B cell (primary cell): ENCODE measurements around the gene MYH3. TPM values are rescaled to one million over a fixed set of nuclear protein-coding genes. Genes with fewer than 3 reads are reported as not detected.
"Not testable (repeated sequence)": the region's sequence is repeated elsewhere in the genome, so short reads cannot be mapped to it uniquely, and the experiment has no call there.

Experiments
- ATAC-seq: fragments of 200-7000 bp; cut with Tn5 transposase; one replicate; pipeline ENCODE4 v1.10.0; 2021; ENCODE audit warnings: low read depth, mild to moderate bottlenecking, moderate number of reproducible peaks, moderate library complexity
- CTCF ChIA-PET: fragments of 350-600 bp; sonication (Branson Sonifier 250); formaldehyde crosslinking; loops from one replicate; lab custom pipeline; 2021; ENCODE audit warnings: antibody characterized with exemption, inconsistent platforms; lab: Charles Lee
- POLR2A ChIA-PET: fragments of 350-600 bp; sonication (Branson Sonifier 250); formaldehyde crosslinking; loops from one replicate; lab custom pipeline; 2021; ENCODE audit warnings: antibody characterized with exemption; lab: Charles Lee
- DNase-seq: peaks from one replicate; pipeline ENCODE4 v3.0.0; 2013
- H2AFZ ChIP-seq: 2 replicates; pipeline ENCODE4 v1.6.1; 2012; ENCODE audit warnings: mild to moderate bottlenecking, low read depth, low read length; ENCODE audit not compliant: insufficient read depth, poor library complexity, severe bottlenecking
- H3K27ac ChIP-seq, 2 donors: 1 replicate in 1 of 2; 2 replicates in 1 of 2; pipeline ENCODE4 v1.5.1; 2012 to 2013; ENCODE audit warnings: low read length in 2 of 2, mild to moderate bottlenecking in 2 of 2, moderate library complexity in 1 of 2
- H3K27me3 ChIP-seq, 4 experiments: fragments of 200-600 bp in 1 of 4; sonication (generic) in 1 of 4; replicated peaks in 1 of 4; 1 replicate in 2 of 4; 2 replicates in 2 of 4; pipeline versions ENCODE4 v1.6.1 to v1.7.0; 2013 to 2016; ENCODE audit warnings: low read length in 3 of 4, mild to moderate bottlenecking in 2 of 4, mixed read lengths in 1 of 4, moderate library complexity in 1 of 4; ENCODE audit not compliant: insufficient read depth in 4 of 4, control insufficient read depth in 3 of 4; ENCODE audit errors: control extremely low read depth in 1 of 4
- H3K36me3 ChIP-seq, 2 experiments: replicated peaks in 1 of 2; 1 replicate in 1 of 2; 2 replicates in 1 of 2; pipeline versions ENCODE4 v1.6.1 to v1.7.1; 2013; ENCODE audit warnings: low read length in 1 of 2; ENCODE audit not compliant: insufficient read depth in 2 of 2, control insufficient read depth in 1 of 2; ENCODE audit errors: control extremely low read depth in 1 of 2, extremely low read depth in 1 of 2
- H3K4me1 ChIP-seq, 2 donors: fragments of 200-600 bp in 1 of 2; sonication (generic) in 1 of 2; 1 replicate in 1 of 2; 2 replicates in 1 of 2; pipeline versions ENCODE4 v1.5.1 to v1.6.1; 2013 to 2017; ENCODE audit warnings: low read length in 2 of 2; ENCODE audit not compliant: control insufficient read depth in 2 of 2, insufficient read depth in 2 of 2
- H3K4me2 ChIP-seq: replicated peaks from 2 replicates; pipeline ENCODE3; 2012; ENCODE audit warnings: mild to moderate bottlenecking, low read depth, low read length; ENCODE audit not compliant: poor library complexity, severe bottlenecking
- H3K4me3 ChIP-seq, 5 experiments: fragments of 200-600 bp in 1 of 5; sonication (generic) in 1 of 5; 1 replicate in 3 of 5; 2 replicates in 2 of 5; pipeline versions ENCODE4 v1.5.1 to v1.7.0; 2011 to 2016; ENCODE audit warnings: low read length in 4 of 5, mild to moderate bottlenecking in 4 of 5, low read depth in 2 of 5, control low read depth in 1 of 5, moderate library complexity in 1 of 5; ENCODE audit not compliant: insufficient read depth in 1 of 5; ENCODE audit errors: control extremely low read depth in 1 of 5, extremely low read depth in 1 of 5
- H3K79me2 ChIP-seq: fragments of 200-600 bp; sonication (generic); one replicate; pipeline ENCODE4 v1.6.0; 2016; ENCODE audit warnings: low read length; ENCODE audit not compliant: control insufficient read depth, insufficient read depth
- H3K9ac ChIP-seq: fragments of 200-600 bp; sonication (generic); 2 replicates; pipeline ENCODE4 v1.6.1; 2017; ENCODE audit warnings: mild to moderate bottlenecking, low read length, moderate library complexity
- H3K9me3 ChIP-seq, 3 donors: one replicate each; pipeline versions ENCODE4 v1.6.1 to v1.7.1; 2013; ENCODE audit warnings: low read length in 2 of 3; ENCODE audit not compliant: control insufficient read depth in 2 of 3, insufficient read depth in 1 of 3; ENCODE audit errors: control extremely low read depth in 1 of 3
- H4K20me1 ChIP-seq: 2 replicates; pipeline ENCODE4 v1.6.0; 2012; ENCODE audit warnings: mild to moderate bottlenecking, low read length; ENCODE audit not compliant: insufficient read depth, control insufficient read depth, poor library complexity, severe bottlenecking
- H3K27ac Mint-ChIP-seq: one replicate; pipeline ENCODE4 v1.8.0; 2021; ENCODE audit warnings: mixed read lengths
- H3K27me3 Mint-ChIP-seq: one replicate; pipeline ENCODE4 v1.8.0; 2021; ENCODE audit warnings: mixed read lengths
- H3K4me1 Mint-ChIP-seq: one replicate; pipeline ENCODE4 v1.8.0; 2021; ENCODE audit warnings: mixed read lengths
- H3K4me3 Mint-ChIP-seq: one replicate; pipeline ENCODE4 v1.8.0; 2021; ENCODE audit warnings: mixed read lengths
- H3K9me3 Mint-ChIP-seq: one replicate; pipeline ENCODE4 v1.8.0; 2022; ENCODE audit warnings: mixed read lengths; ENCODE audit not compliant: insufficient read depth
- EZH2 ChIP-seq: IDR thresholded peaks from 2 replicates; pipeline ENCODE4 v1.6.1; 2012; ENCODE audit warnings: borderline replicate concordance, low read depth, mild to moderate bottlenecking, moderate library complexity, low read length; ENCODE audit not compliant: insufficient read depth, poor library complexity, severe bottlenecking
- WGBS: methylation state at CpG from one replicate; pipeline ENCODE4 v1.1.5; 2013; ENCODE audit warnings: missing lambda C conversion rate; ENCODE audit not compliant: insufficient coverage; 5-methylcytosine and 5-hydroxymethylcytosine counted together
- intact Hi-C: fragments of 100-400 bp; cut with micrococcal nuclease; formaldehyde crosslinking; loops from one replicate; pipeline ENCODE4 v1.10.0; 2022
- polyA plus RNA-seq: library from polyadenylated mRNA; depleted of rRNA; stranded (reverse); fragments of >200 nt; gene quantifications from 2 replicates; pipeline ENCODE4 v1.2.3, GENCODE V29; 2012
- total RNA-seq, 2 donors: library from RNA; stranded (reverse); fragments of 120-200 nt in 1 of 2; gene quantifications; 1 replicate in 1 of 2; 2 replicates in 1 of 2; pipeline versions ENCODE4 v1.2.3 to v1.2.4, GENCODE V29; 2013 to 2022
- TF ChIP-seq, protein P1 (sequence below): fragments of 200-600 bp; IDR thresholded peaks from one replicate; pipeline ENCODE4 v1.8.0; 2022; ENCODE audit warnings: antibody characterized with exemption, mild to moderate bottlenecking

Gene MYH3
- total and polyA plus RNA-seq, 2 donors (not counting 1 experiment from before 2014, with no cell fraction given): 9.4 to 10.9 TPM

DNA sequence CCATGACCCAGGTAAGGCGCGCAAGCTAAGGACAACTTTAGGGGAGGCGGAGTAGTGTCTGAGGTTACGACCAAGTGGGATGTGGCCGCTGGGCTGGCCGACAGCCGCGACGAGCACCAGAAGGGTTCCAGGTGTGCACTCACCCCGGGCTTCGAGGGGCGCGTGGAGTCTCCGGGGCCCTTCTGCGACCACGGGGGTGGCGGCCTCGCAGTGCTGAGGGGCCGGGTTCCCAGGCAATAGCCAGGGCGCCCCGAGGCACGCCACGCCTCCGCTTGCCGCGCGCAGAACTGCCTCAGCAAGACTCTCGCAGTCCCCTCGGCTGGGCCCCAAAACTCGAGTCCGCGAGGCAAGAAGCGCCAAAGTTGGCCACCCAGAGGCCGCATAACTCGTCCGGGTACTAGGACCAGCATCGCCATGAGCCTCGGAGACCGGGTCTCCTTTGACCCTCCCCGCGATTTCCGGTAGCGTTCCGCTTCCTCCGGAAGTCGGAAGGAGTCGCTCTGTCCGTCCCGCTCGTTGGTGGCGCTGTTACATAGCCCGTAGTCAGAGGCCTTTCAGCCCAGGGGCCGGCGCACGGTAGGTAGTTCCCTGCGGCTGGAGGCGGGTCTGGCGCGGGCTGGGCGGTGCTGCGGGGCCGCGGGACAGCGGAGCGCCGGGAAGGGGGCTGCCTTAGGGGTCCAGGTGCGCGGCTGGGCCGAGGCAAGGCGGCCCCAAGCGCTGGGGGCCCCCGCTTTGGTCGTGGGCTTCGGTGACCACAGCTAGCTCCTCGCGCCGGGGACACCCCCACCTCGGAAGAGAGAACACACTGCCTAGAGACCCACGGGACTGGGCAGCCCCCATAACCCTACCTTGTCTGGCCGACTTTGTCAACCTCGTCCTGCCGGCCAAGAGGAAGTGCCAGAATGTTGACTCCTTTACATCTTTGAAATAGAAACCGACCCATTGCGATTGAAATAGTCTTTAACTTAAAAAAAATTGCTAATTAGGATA lies 40.3 kb upstream of the MYH3 start, which contains the start of the genes ADPRM and SCO1:
ADPRM (plus strand) TSS at position 503 of the 990 bp plus-strand sequence. CDS start 7,333 bp downstream, outside the sequence.
SCO1 (minus strand) TSS at position 442 of the 990 bp plus-strand sequence; CDS start at position 416, 26 bp downstream.
- Mint-ChIP-seq H3K4me1 (peaks cover 47% of the 10 kb centered on the region), H3K27ac (peak within 1 kb of the TSS; percentile 96), H3K27me3 (no peaks in the 10 kb centered on the region), H3K9me3 (no peaks in the 10 kb centered on the region), H3K4me3 (peak within 1 kb of the TSS; percentile 93)
- ATAC-seq: peak; percentile 96
- Histone ChIP-seq H2AFZ (peak within 1 kb of the TSS; percentile 95), H3K4me3 (peak within 1 kb of the TSS; percentile 78 to 91 (median 84)), H3K4me2 (peak within 1 kb of the TSS; percentile 90), H3K4me1 (peaks cover 28 to 46% of the 10 kb centered on the region in 2 donors), H3K79me2 (peaks cover 81% of the 10 kb centered on the region), H3K36me3 (peaks cover 0 to 30% of the 10 kb centered on the region in 2 experiments), H4K20me1 (no peaks in the 10 kb centered on the region), H3K9me3 (no peaks in the 10 kb centered on the region), H3K9ac (peak within 1 kb of the TSS; percentile 82), H3K27me3 (no peaks in the 10 kb centered on the region), H3K27ac (peak within 1 kb of the TSS; percentile 81 to 93)
- POLR2A ChIA-PET: interaction anchor here (0.6 kb wide), 1 partner anchor 655 kb away, joined by 6 read pairs; no protein-coding TSS in a partner anchor
- peak; percentile 93 for DNase-seq
- intact Hi-C loops: loop anchor here (1.0 to 5.0 kb wide), 3 partner anchors 33 to 1300 kb away; partner anchors contain the start of genes TMEM220 and ZNF18
- TF ChIP-seq, protein P1, sequence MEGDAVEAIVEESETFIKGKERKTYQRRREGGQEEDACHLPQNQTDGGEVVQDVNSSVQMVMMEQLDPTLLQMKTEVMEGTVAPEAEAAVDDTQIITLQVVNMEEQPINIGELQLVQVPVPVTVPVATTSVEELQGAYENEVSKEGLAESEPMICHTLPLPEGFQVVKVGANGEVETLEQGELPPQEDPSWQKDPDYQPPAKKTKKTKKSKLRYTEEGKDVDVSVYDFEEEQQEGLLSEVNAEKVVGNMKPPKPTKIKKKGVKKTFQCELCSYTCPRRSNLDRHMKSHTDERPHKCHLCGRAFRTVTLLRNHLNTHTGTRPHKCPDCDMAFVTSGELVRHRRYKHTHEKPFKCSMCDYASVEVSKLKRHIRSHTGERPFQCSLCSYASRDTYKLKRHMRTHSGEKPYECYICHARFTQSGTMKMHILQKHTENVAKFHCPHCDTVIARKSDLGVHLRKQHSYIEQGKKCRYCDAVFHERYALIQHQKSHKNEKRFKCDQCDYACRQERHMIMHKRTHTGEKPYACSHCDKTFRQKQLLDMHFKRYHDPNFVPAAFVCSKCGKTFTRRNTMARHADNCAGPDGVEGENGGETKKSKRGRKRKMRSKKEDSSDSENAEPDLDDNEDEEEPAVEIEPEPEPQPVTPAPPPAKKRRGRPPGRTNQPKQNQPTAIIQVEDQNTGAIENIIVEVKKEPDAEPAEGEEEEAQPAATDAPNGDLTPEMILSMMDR: peak; percentile 31
- TF ChIP-seq EZH2: no peak
- CTCF ChIA-PET: interaction anchor here (1.6 to 2.0 kb wide), 2 partner anchors 13 to 33 kb away, joined by 5 read pairs; partner anchors contain the start of gene TMEM220
- under 1% methylated on average over 79 of the region's 84 CpGs for WGBS

- intact Hi-C loops: loop anchor here (5.0 kb wide), 1 partner anchor 1301 kb away; the partner anchor contains the start of gene ZNF18
- CTCF ChIA-PET: interaction anchor here (1.4 to 2.0 kb wide), 4 partner anchors 12 to 49 kb away, joined by 4 to 5 read pairs (median 5); partner anchors contain the start of gene TMEM220
- H3K27me3 Mint-ChIP-seq, H3K9me3 Mint-ChIP-seq, H3K9me3 ChIP-seq, H3K27ac ChIP-seq, H4K20me1 ChIP-seq, H3K27ac Mint-ChIP-seq, DNase-seq, H3K9ac ChIP-seq, ATAC-seq, H3K27me3 ChIP-seq, POLR2A ChIA-PET: not testable (repeated sequence)
- H3K36me3 ChIP-seq: peaks cover 0 to 44% of the 10 kb centered on the region in 2 experiments
- peak overlapping the region; percentile 90 for H3K4me2 ChIP-seq
- H3K4me3 ChIP-seq: peak overlapping the region in 1 of 5 experiments; percentile 91
- Mint-ChIP-seq H3K4me1 (peaks cover 37% of the 10 kb centered on the region), H3K4me3 (peak overlapping the region; percentile 93)
- H2AFZ ChIP-seq: peak overlapping the region; percentile 95
- peaks cover 76% of the 10 kb centered on the region for H3K79me2 ChIP-seq
- 93% methylated on average over 17 of the region's 17 CpGs for WGBS
- peaks cover 27 to 38% of the 10 kb centered on the region in 2 donors for H3K4me1 ChIP-seq
Measured at GRCh38 chr17:10695875-10696407, 38.8 kb upstream of the MYH3 start.
